Activated B cell treated with CpG ODN at 0.5 μM for 24 hours (primary cell): ENCODE data around the gene ADARB2. TPM values are rescaled to one million over a fixed set of nuclear protein-coding genes. Genes with fewer than 3 reads are reported as not detected.
"Not testable (repeated sequence)": the region's sequence is repeated elsewhere in the genome, so short reads cannot be mapped to it uniquely, and the experiment has no call there.

Source experiments
- ATAC-seq: fragments of 200-7000 bp; cut with Tn5 transposase; one replicate; pipeline ENCODE4 v1.10.0; 2021; ENCODE audit warnings: low read depth, mild to moderate bottlenecking, moderate library complexity
- CTCF ChIA-PET: fragments of 350-600 bp; sonication (Branson Sonifier 250); formaldehyde crosslinking; loops from one replicate; lab custom pipeline; 2021; ENCODE audit warnings: antibody characterized with exemption; lab: Charles Lee
- POLR2A ChIA-PET: fragments of 350-600 bp; sonication (Branson Sonifier 250); formaldehyde crosslinking; loops from one replicate; lab custom pipeline; 2021; ENCODE audit warnings: antibody characterized with exemption; lab: Charles Lee
- DNase-seq: peaks from one replicate; pipeline ENCODE4 v3.0.0; 2022
- H3K27ac Mint-ChIP-seq: one replicate; pipeline ENCODE4 v1.8.0; 2020; ENCODE audit warnings: mixed read lengths
- H3K27me3 Mint-ChIP-seq: one replicate; pipeline ENCODE4 v1.8.0; 2021; ENCODE audit warnings: mixed read lengths
- H3K36me3 Mint-ChIP-seq: one replicate; pipeline ENCODE4 v1.8.0; 2021; ENCODE audit warnings: low read depth, mixed read lengths
- H3K4me1 Mint-ChIP-seq: one replicate; pipeline ENCODE4 v1.8.0; 2021; ENCODE audit warnings: mixed read lengths
- H3K4me3 Mint-ChIP-seq: one replicate; pipeline ENCODE4 v1.8.0; 2020; ENCODE audit warnings: mild to moderate bottlenecking, mixed read lengths
- H3K9me3 Mint-ChIP-seq: one replicate; pipeline ENCODE4 v1.8.0; 2020; ENCODE audit warnings: mixed read lengths
- CTCF ChIP-seq: fragments of 200-600 bp; IDR thresholded peaks from one replicate; pipeline ENCODE4 v1.8.0; 2022; ENCODE audit warnings: antibody characterized with exemption, mild to moderate bottlenecking
- intact Hi-C: fragments of 100-400 bp; cut with micrococcal nuclease; formaldehyde crosslinking; loops from one replicate; pipeline ENCODE4 v1.15.1; 2024
- total RNA-seq: library from RNA; stranded (reverse); gene quantifications from 2 replicates; pipeline ENCODE4 v1.2.3, GENCODE V29; 2022

The ADARB2 gene
- total RNA-seq, 1 donor from 2014 or later, result 0.11 TPM

- H3K4me3 Mint-ChIP-seq, result no peak overlapping the region
- no peak for ATAC-seq
- H3K9me3 Mint-ChIP-seq, result no peaks in the 10 kb centered on the region
- no peak for DNase-seq
- no peaks in the 10 kb centered on the region for H3K36me3 Mint-ChIP-seq
- peaks cover 59% of the 10 kb centered on the region for H3K27me3 Mint-ChIP-seq
- ChIA-PET POLR2A (no interaction called here), CTCF (no interaction called here)
- TF ChIP-seq CTCF, result no peak
- no peak overlapping the region for H3K27ac Mint-ChIP-seq
- intact Hi-C loops, result no loop called here
- H3K4me1 Mint-ChIP-seq, result peaks cover 3% of the 10 kb centered on the region
These were observed 482.2 kb downstream of the ADARB2 start for GRCh38 chr10:1255118-1255517.

- Mint-ChIP-seq H3K4me1 (peaks cover 3% of the 10 kb centered on the region), H3K27me3 (peaks cover 60% of the 10 kb centered on the region), H3K4me3 (no peak overlapping the region), H3K9me3 (no peaks in the 10 kb centered on the region), H3K36me3 (no peaks in the 10 kb centered on the region), H3K27ac (no peak overlapping the region)
- no peak for TF ChIP-seq CTCF
- DNase-seq, result no peak
- no peak for ATAC-seq
- POLR2A ChIA-PET, result no interaction called here
- intact Hi-C loops, result no loop called here
- CTCF ChIA-PET, result no interaction called here
These were observed 483.6 kb downstream of the ADARB2 start for GRCh38 chr10:1253523-1254353.

- H3K4me3 Mint-ChIP-seq, result no peak overlapping the region
- DNase-seq (no peak), ATAC-seq (no peak)
- peaks cover 52% of the 10 kb centered on the region for H3K27me3 Mint-ChIP-seq
- no peaks in the 10 kb centered on the region for H3K36me3 Mint-ChIP-seq
- CTCF ChIA-PET, result no interaction called here
- POLR2A ChIA-PET, result no interaction called here
- no peaks in the 10 kb centered on the region for H3K9me3 Mint-ChIP-seq
- intact Hi-C loops, result no loop called here
- no peak overlapping the region for H3K27ac Mint-ChIP-seq
- no peak for TF ChIP-seq CTCF
- H3K4me1 Mint-ChIP-seq, result peaks cover 3% of the 10 kb centered on the region
These were observed 485.6 kb downstream of the ADARB2 start for GRCh38 chr10:1251769-1252168.

GRCh38 chr10:1249142-1249920 is 488.0 kb downstream of the ADARB2 start:
- intact Hi-C loops, result no loop called here
- DNase-seq, result no peak
- H3K9me3 Mint-ChIP-seq, result no peaks in the 10 kb centered on the region
- peaks cover 3% of the 10 kb centered on the region for H3K4me1 Mint-ChIP-seq
- H3K27me3 Mint-ChIP-seq, result peaks cover 42% of the 10 kb centered on the region
- ATAC-seq, result no peak
- CTCF ChIA-PET, result no interaction called here
- H3K36me3 Mint-ChIP-seq, result no peaks in the 10 kb centered on the region
- H3K27ac Mint-ChIP-seq, result no peak overlapping the region
- TF ChIP-seq CTCF, result no peak
- H3K4me3 Mint-ChIP-seq, result no peak overlapping the region
- POLR2A ChIA-PET, result no interaction called here

- ATAC-seq, H3K9me3 Mint-ChIP-seq, H3K36me3 Mint-ChIP-seq, H3K4me1 Mint-ChIP-seq, H3K4me3 Mint-ChIP-seq, POLR2A ChIA-PET, H3K27ac Mint-ChIP-seq, DNase-seq, intact Hi-C loops: not testable (repeated sequence)
- peaks cover 34% of the 10 kb centered on the region for H3K27me3 Mint-ChIP-seq
- CTCF ChIA-PET, result interaction anchor here (0.5 kb wide), 1 partner anchor 190 kb away, joined by 3 read pairs; no protein-coding TSS in a partner anchor
These were observed 489.1 kb downstream of the ADARB2 start for GRCh38 chr10:1248262-1248630.
